NCI-H2081 (cell line): ENCODE measurements around the gene TIFAB.
"Not testable (repeated sequence)": the region's sequence is repeated elsewhere in the genome, so short reads cannot be mapped to it uniquely, and the experiment has no call there.

Experiments used
- DNase-seq, 2 experiments: peaks; one replicate each; lab custom pipeline; 2025; lab: John Stamatoyannopoulos, UW

The TIFAB gene

GRCh38 chr5:135452321-135453030 lies at the start of gene TIFAB:
Gene TIFAB, minus strand, starts transcription at chr5:135452351. Its CDS starts 2,412 bp downstream, at chr5:135449939.
- DNase-seq, result no peak

GRCh38 chr5:135498637-135498995 lies 46.5 kb upstream of the TIFAB start:
- no peak for DNase-seq

GRCh38 chr5:135497971-135498636 lies 46.0 kb upstream of the TIFAB start:
- no peak for DNase-seq

GRCh38 chr5:135495531-135495930 lies 43.4 kb upstream of the TIFAB start:
- DNase-seq, result not testable (repeated sequence)

- no peak for DNase-seq
These were observed 42.0 kb upstream of the TIFAB start for GRCh38 chr5:135494196-135494595.

- no peak for DNase-seq
These were observed 41.4 kb upstream of the TIFAB start for GRCh38 chr5:135493406-135494180.

GRCh38 chr5:135492319-135492626 lies 40.1 kb upstream of the TIFAB start:
- DNase-seq, result no peak

- DNase-seq, result peak; percentile 14 to 32
These were observed 39.6 kb upstream of the TIFAB start for GRCh38 chr5:135491552-135492318.

GRCh38 chr5:135491038-135491551 lies 38.9 kb upstream of the TIFAB start:
- DNase-seq, result no peak

- DNase-seq, result no peak
These were observed 38.3 kb upstream of the TIFAB start for GRCh38 chr5:135490245-135491037.

GRCh38 chr5:135489466-135490244 lies 37.5 kb upstream of the TIFAB start:
- no peak for DNase-seq

GRCh38 chr5:135488727-135489465 lies 36.7 kb upstream of the TIFAB start:
- DNase-seq, result peak; percentile 27 to 46

GRCh38 chr5:135487839-135488514 lies 35.8 kb upstream of the TIFAB start:
- no peak for DNase-seq

- DNase-seq, result no peak
These were observed 34.9 kb upstream of the TIFAB start for GRCh38 chr5:135487037-135487395.

- no peak for DNase-seq
These were observed 34.2 kb upstream of the TIFAB start for GRCh38 chr5:135486131-135487036.

- DNase-seq, result no peak
These were observed 32.5 kb upstream of the TIFAB start for GRCh38 chr5:135484674-135485086.

GRCh38 chr5:135483254-135483653 lies 31.1 kb upstream of the TIFAB start:
- no peak for DNase-seq

GRCh38 chr5:135482381-135482933 lies 30.3 kb upstream of the TIFAB start:
- no peak for DNase-seq
